ENCODE data around the gene NALCN. TPM values are rescaled to one million over a fixed set of nuclear protein-coding genes. Genes with fewer than 3 reads are reported as not detected.

NALCN gene
- total and polyA plus RNA-seq, 2 of the 8 experiments (the other 6 are each of a cell fraction or from before 2014, with no cell fraction given) = 0.26 to 0.54 TPM

GRCh38 chr13:101394605-101395004 is 21.7 kb downstream of the NALCN start:
- Histone ChIP-seq H4K8ac (ENCODE audit: extremely low read depth, insufficient read depth, low read length) (no peak overlapping the region), H3K56ac (replicated peaks; ENCODE audit: insufficient read length, low read depth, low read length) (no peak overlapping the region), H3K9ac (replicated peaks in 1 of 4; ENCODE audit: extremely low read depth in 1 of 4, low read depth in 3 of 4, low read length in 3 of 4) (no peak overlapping the region), H3K27ac (ENCODE audit: low read depth, low read length) (no peak overlapping the region), H4K20me1 (replicated peaks in 1 of 2; ENCODE audit: control insufficient read depth in 1 of 2, insufficient read depth in 2 of 2, low read length in 2 of 2) (no peaks in the 10 kb centered on the region), H3K27me3 (replicated peaks in 1 of 4; ENCODE audit: control insufficient read depth in 3 of 4, extremely low read depth in 1 of 4, insufficient read depth in 3 of 4, low read length in 3 of 4) (no peaks in the 10 kb centered on the region), H3K14ac (ENCODE audit: insufficient read length) (no peak overlapping the region), H3K23me2 (ENCODE audit: low read depth, low read length) (0 out of 2 replicates have a peak, but pooled peaks cover 1% of the 10 kb centered on the region), H4K5ac (ENCODE audit: insufficient read length, low read depth, low read length) (no peak overlapping the region), H4K91ac (replicated peaks; ENCODE audit: insufficient read length, low read length) (no peak overlapping the region), H3K4ac (replicated peaks; ENCODE audit: insufficient read length, low read depth, low read length) (no peak overlapping the region), H3K79me1 (ENCODE audit: low read depth, low read length) (no peaks in the 10 kb centered on the region), H2BK15ac (ENCODE audit: low read length) (no peak overlapping the region), H3K36me3 (ENCODE audit: control insufficient read depth in 2 of 4, insufficient read depth in 4 of 4, low read length in 3 of 4) (no peaks in the 10 kb centered on the region), H2BK12ac (ENCODE audit: low read depth, low read length) (no peak overlapping the region), H2AK5ac (ENCODE audit: low read depth, low read length) (no peak overlapping the region), H3K23ac (ENCODE audit: insufficient read length) (no peak overlapping the region), H3K79me2 (ENCODE audit: control insufficient read depth in 1 of 2, insufficient read depth in 2 of 2, low read length in 2 of 2) (no peaks in the 10 kb centered on the region), H3K9me3 (ENCODE audit: insufficient read depth in 2 of 2, low read depth in 1 of 2, low read length in 1 of 2) (no peaks in the 10 kb centered on the region), H2BK20ac (ENCODE audit: low read length) (no peak overlapping the region), H2BK120ac (replicated peaks; ENCODE audit: low read depth, low read length) (no peak overlapping the region), H3K4me3 (ENCODE audit: extremely low read depth in 1 of 4, insufficient read depth in 2 of 4, low read depth in 3 of 4, low read length in 4 of 4) (no peak overlapping the region), H3K18ac (ENCODE audit: extremely low read depth, low read length) (no peak overlapping the region), H2AFZ (ENCODE audit: low read length) (no peak overlapping the region), H3K4me2 (ENCODE audit: insufficient read depth in 1 of 2, low read depth in 2 of 2, low read length in 2 of 2) (no peak overlapping the region), H2BK5ac (ENCODE audit: low read depth, low read length) (no peak overlapping the region), H3K4me1 (replicated peaks in 1 of 4; ENCODE audit: control insufficient read depth in 3 of 4, insufficient read depth in 4 of 4, low read length in 3 of 4) (no peaks in the 10 kb centered on the region)
- ChIA-PET CTCF (ENCODE audit: partially characterized antibody) (no interaction called here), POLR2A (ENCODE audit: partially characterized antibody) (no interaction called here)
- 82% methylated on average over 2 of the region's 2 CpGs; no CpG with 5 or more reads in 1 of the 2 experiments for WGBS, 2 experiments (ENCODE audit: extremely low coverage in 1 of 2, insufficient coverage in 1 of 2, insufficient read length in 1 of 2, insufficient replicate concordance in 2 of 2, low coverage in 1 of 2, low lambda C conversion rate in 2 of 2, missing lambda C conversion rate in 1 of 2)
- DNase-seq (ENCODE audit: low read depth in 1 of 2, low spot score in 2 of 2) = no peak
- TF ChIP-seq CEBPB (IDR thresholded peaks at IDR 0.05; ENCODE audit: low read depth, low read length) (no peak), JUN (IDR thresholded peaks at IDR 0.05; ENCODE audit: low read depth, low read length) (no peak), SP4 (IDR thresholded peaks at IDR 0.05; ENCODE audit: low read length) (no peak), CREB1 (IDR thresholded peaks at IDR 0.05) (no peak), PHF8 (conservative IDR thresholded peaks at IDR 0.05; ENCODE audit: low read depth, low read length) (no peak), SUZ12 (IDR thresholded peaks at IDR 0.05; ENCODE audit: low read length) (no peak), MAFK (IDR thresholded peaks at IDR 0.05; ENCODE audit: low read depth, low read length) (no peak), CTBP2 (IDR thresholded peaks at IDR 0.05; ENCODE audit: borderline replicate concordance, insufficient read depth, insufficient read length, low read length) (no peak)
- FAIRE-seq = no peak

All from H1 (cell line).